Activated CD8-positive, alpha-beta memory T cell treated with anti-CD3 and anti-CD28 coated beads, Interleukin-2, amount 50 U/mL, for 24 hours (primary cell): ENCODE measurements around the gene CALHM2.
"Not testable (repeated sequence)": the region's sequence is repeated elsewhere in the genome, so short reads cannot be mapped to it uniquely, and the experiment has no call there.

Experiments used
- DNase-seq: peaks from one replicate; pipeline ENCODE4 v3.0.0-alpha.2; 2020; ENCODE audit errors: extremely low read depth

Gene CALHM2

GRCh38 chr10:103417148-103417469, 35.1 kb downstream of the CALHM2 start:
- DNase-seq, result not testable (repeated sequence)

GRCh38 chr10:103416436-103417147, 35.6 kb downstream of the CALHM2 start:
- DNase-seq, result no peak

DNA sequence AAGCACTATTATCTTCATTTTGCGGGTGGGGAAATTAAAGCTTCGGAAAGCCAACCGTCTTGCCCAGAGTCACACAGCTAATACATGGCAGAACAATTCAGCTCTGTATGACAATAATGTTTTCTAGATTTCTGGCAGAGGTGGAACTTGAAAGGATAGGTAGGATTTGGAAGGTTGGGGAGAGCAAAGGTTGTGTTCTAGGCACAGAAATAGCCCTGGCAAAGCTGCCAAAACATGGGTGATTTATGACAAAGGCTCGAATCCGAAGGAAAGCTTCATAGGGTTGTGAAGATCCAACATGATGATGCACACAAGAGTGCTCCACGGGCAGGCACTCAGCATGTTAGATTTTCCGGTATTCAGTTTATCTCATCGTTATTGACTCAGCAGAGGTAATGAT, 36.6 kb downstream of the CALHM2 start:
- DNase-seq, result no peak

DNA sequence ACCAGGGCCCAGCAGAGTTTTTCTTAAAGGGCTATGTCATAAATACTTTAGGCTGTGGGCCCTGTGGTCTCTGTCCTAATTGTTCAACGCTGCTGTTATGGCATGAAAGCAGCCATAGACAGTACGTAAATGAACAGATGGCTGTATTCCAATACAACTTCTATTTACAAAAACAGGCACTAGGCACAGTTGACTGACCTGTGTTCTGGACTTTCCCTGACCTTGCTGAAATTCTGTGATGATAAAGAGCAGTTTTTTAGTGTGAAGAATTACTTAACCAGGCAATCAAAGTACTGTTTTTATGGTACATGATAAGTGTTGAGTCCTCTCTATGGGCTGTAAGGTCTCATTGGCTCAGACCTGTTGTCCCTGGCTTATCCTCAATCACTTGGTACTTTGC, 38.6 kb downstream of the CALHM2 start:
- no peak for DNase-seq

GRCh38 chr10:103397191-103397825, 54.9 kb downstream of the CALHM2 start:
- no peak for DNase-seq

DNA sequence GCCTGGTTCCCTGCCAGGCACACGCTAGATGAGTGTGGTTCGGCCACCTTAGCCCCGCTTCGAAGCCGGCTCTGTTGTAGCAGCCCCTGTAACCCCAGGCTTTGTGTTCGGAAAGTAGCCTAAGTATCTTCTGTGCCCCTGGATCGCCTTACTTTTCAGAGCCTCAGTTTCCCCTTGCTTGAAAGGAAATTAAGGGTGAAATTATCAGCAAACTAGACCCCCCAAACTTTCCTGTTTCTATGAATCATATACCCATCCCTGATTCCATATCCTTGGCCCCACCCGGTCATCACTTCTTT, 55.4 kb downstream of the CALHM2 start:
- DNase-seq, result no peak
